GM12878 (cell line): Measurements from ENCODE around the gene CHCHD6. TPM values are rescaled to one million over a fixed set of nuclear protein-coding genes. Genes with fewer than 3 reads are reported as not detected.

Experiments
- ATAC-seq: fragments of 200-7000 bp; cut with Tn5 transposase; 3 replicates; pipeline ENCODE4 v1.9.1; 2020; ENCODE audit warnings: mild to moderate bottlenecking, moderate library complexity
- BruUV-seq: library from RNA; stranded (reverse); fragments of 400-500 nt; replicated peaks from 2 replicates; lab custom pipeline; 2021; lab: Mats Ljungman, UMichigan
- CTCF ChIA-PET: fragments of 300-600 bp; sonication (Branson Sonifier 250); formaldehyde crosslinking; extraction: SDS; loops from one replicate; lab custom pipeline; 2021; ENCODE audit warnings: inconsistent platforms; lab: Yijun Ruan, JAX
- POLR2A ChIA-PET: fragments of 350-600 bp; formaldehyde crosslinking; extraction: SDS; loops from one replicate; lab custom pipeline; 2021; ENCODE audit warnings: inconsistent platforms; lab: Charles Lee
- RAD21 ChIA-PET: fragments of 300-600 bp; sonication (Branson Sonifier 250); formaldehyde crosslinking; loops from one replicate; lab custom pipeline; 2023; ENCODE audit warnings: antibody characterized with exemption; ENCODE audit not compliant: unreplicated experiment; lab: Charles Lee
- SMC1A ChIA-PET: fragments of 300-600 bp; sonication (Branson Sonifier 250); formaldehyde crosslinking; loops from one replicate; lab custom pipeline; 2023; ENCODE audit not compliant: unreplicated experiment, uncharacterized antibody; lab: Charles Lee
- DNase-seq: peaks from one replicate; pipeline ENCODE4 v3.0.0-alpha.2; 2011; ENCODE audit warnings: low read depth, low spot score
- FAIRE-seq: peaks from 3 replicates; lab custom pipeline; 2011; peaks lifted over from hg19 to GRCh38; lab: Jason Lieb, UNC
- H2AFZ ChIP-seq: 2 replicates; pipeline ENCODE4 v1.6.0; 2011; ENCODE audit warnings: low read depth, low read length, control low read depth; ENCODE audit not compliant: control insufficient read depth
- H3K27ac ChIP-seq: 2 replicates; pipeline ENCODE4 v1.5.1; 2011; ENCODE audit warnings: control low read depth; ENCODE audit not compliant: control insufficient read depth, insufficient read depth
- H3K27me3 ChIP-seq, 2 experiments: replicated peaks in 1 of 2; 2 replicates each; pipeline versions ENCODE4 v1.6.0 to v1.6.1; 2011; ENCODE audit warnings: low read length in 1 of 2; ENCODE audit not compliant: control insufficient read depth in 2 of 2, insufficient read depth in 2 of 2
- H3K36me3 ChIP-seq, 2 experiments: 2 replicates each; pipeline ENCODE4 v1.5.1; 2011; ENCODE audit warnings: low read length in 1 of 2; ENCODE audit not compliant: control insufficient read depth in 2 of 2, insufficient read depth in 2 of 2
- H3K4me1 ChIP-seq: 2 replicates; pipeline ENCODE4 v1.6.1; 2011; ENCODE audit warnings: mild to moderate bottlenecking, low read length, moderate library complexity, mixed read lengths; ENCODE audit not compliant: control insufficient read depth, insufficient read depth
- H3K4me2 ChIP-seq: 2 replicates; pipeline ENCODE4 v1.6.0; 2011; ENCODE audit warnings: control low read depth; ENCODE audit not compliant: control insufficient read depth, insufficient read depth
- H3K4me3 ChIP-seq: fragments of 200-600 bp; sonication (generic); 2 replicates; pipeline ENCODE4 v1.5.1; 2016
- H3K79me2 ChIP-seq: 2 replicates; pipeline ENCODE4 v1.6.0; 2011; ENCODE audit warnings: low read length; ENCODE audit not compliant: control insufficient read depth, insufficient read depth
- H3K9ac ChIP-seq: 2 replicates; pipeline ENCODE4 v1.8.0; 2011; ENCODE audit warnings: low read length, control low read depth, mixed read lengths; ENCODE audit not compliant: control insufficient read depth, insufficient read depth
- H3K9me3 ChIP-seq: replicated peaks from 3 replicates; pipeline ENCODE4 v1.5.1; 2011; ENCODE audit warnings: mild to moderate bottlenecking, low read length; ENCODE audit not compliant: control insufficient read depth, insufficient read depth
- H4K20me1 ChIP-seq: 2 replicates; pipeline ENCODE4 v1.6.0; 2011; ENCODE audit not compliant: control insufficient read depth, insufficient read depth
- CEBPB ChIP-seq, 2 experiments: fragments of 150-350 bp in 1 of 2; IDR thresholded peaks; 2 replicates each; pipeline ENCODE4 v1.6.1; 2012 to 2014; ENCODE audit warnings: low read depth in 2 of 2, low read length in 2 of 2, borderline replicate concordance in 1 of 2, inconsistent platforms in 1 of 2
- CHD2 ChIP-seq: IDR thresholded peaks from 2 replicates; pipeline ENCODE4 v1.6.1; 2011; ENCODE audit warnings: low read depth, low read length, improper control_type of control experiment, borderline replicate concordance
- RFX5 ChIP-seq: IDR thresholded peaks from 2 replicates; pipeline ENCODE4 v1.6.1; 2011; ENCODE audit warnings: low read depth, low read length, improper control_type of control experiment
- ZNF217 ChIP-seq: fragments of 450-650 bp; IDR thresholded peaks from 2 replicates; pipeline ENCODE4 v1.6.1; 2017; ENCODE audit warnings: antibody characterized with exemption, mild to moderate bottlenecking
- WGBS: methylation state at CpG from one replicate; pipeline ENCODE4 v1.1.6; 2016; ENCODE audit warnings: low lambda C conversion rate; ENCODE audit not compliant: insufficient replicate concordance, insufficient coverage; ENCODE audit errors: missing lambda C conversion rate; 5-methylcytosine and 5-hydroxymethylcytosine counted together
- in situ Hi-C: fragments of 300-500 bp; cut with MboI; formaldehyde crosslinking; loops from 9 replicates; pipeline ENCODE4 v1.14.3; 2018; ENCODE audit warnings: mixed read lengths
- intact Hi-C: fragments of 100-400 bp; cut with micrococcal nuclease; formaldehyde crosslinking; loops from one replicate; pipeline ENCODE4 v1.14.2; 2022; ENCODE audit not compliant: unreplicated experiment
- polyA plus RNA-seq, 11 experiments: library from polyadenylated mRNA; depleted of rRNA in 4 of 11; unstranded in 6 of 11; stranded (reverse) in 5 of 11; fragments of >200 nt; fragmentation: Nextera tagmentation in 4 of 11; fragmentation: Illumina TruSeq in 1 of 11; extraction: Ambion mirVana in 4 of 11; extraction: Trizol in 1 of 11; gene quantifications; 1 replicate in 1 of 11; 2 replicates in 10 of 11; pipeline versions ENCODE4 v1.2.1 to v1.2.3, GENCODE V29; 2011 to 2016; ENCODE audit warnings: inconsistent platforms in 2 of 11, missing spikeins in 2 of 11, low read depth in 1 of 11
- total RNA-seq, 4 experiments: library from RNA; depleted of rRNA in 3 of 4; stranded (reverse); fragments of >200 nt in 3 of 4; fragmentation: Illumina TruSeq in 1 of 4; extraction: Trizol in 1 of 4; gene quantifications; 2 replicates each; pipeline versions ENCODE4 v1.2.1 to v1.2.3, GENCODE V29; 2013 to 2021
- TF ChIP-seq, protein P1 (sequence below): fragments of 150-350 bp; IDR thresholded peaks from 2 replicates; pipeline ENCODE4 v1.6.1; 2014; ENCODE audit warnings: mild to moderate bottlenecking, low read depth, low read length

CHCHD6 gene
- total and polyA plus RNA-seq, 10 of the 15 experiments (the other 5 are each of a cell fraction or from before 2014, with no cell fraction given): 2.7 to 16.7 (median 12.3) TPM

DNA sequence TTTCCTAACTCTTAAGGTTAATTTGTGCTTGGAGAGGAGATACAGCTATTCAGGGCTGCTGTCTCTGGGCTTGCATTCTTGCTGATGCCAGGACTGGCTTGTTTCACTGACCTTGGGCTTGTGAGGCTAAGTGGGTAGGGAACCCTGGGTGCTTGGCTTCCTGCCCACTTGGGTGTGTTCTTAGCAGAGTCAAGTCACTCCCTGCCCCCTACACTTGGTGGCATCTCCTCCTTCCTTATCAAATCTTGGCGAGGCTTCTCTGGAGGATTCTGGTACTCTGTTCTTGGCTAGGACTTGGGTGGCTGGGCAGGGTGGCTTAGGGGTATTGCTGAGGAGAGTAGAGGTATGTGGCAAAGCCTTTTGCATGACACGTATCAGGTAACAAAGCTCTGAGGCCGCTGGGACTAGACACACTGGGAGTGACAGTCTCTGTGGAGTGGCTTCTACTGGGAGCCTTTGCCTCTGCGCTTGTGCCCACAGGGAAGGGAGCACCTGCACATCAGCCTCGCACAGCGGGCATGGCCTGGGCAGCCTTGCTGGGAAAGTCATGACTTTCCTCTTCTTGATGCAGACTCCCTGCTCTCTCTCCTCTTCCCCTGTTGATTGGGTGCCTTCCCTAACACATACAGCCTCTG is 41.8 kb downstream of the CHCHD6 start:
- Histone ChIP-seq H3K79me2 (no peaks in the 10 kb centered on the region), H3K4me3 (no peak overlapping the region), H3K4me2 (no peak overlapping the region), H3K27me3 (no peaks in the 10 kb centered on the region), H3K9me3 (no peaks in the 10 kb centered on the region)
- intact Hi-C loops: no loop called here
- SMC1A ChIA-PET: no interaction called here
- no peak for DNase-seq
- no peak for ATAC-seq
- BruUV-seq: no TSS peak
- POLR2A ChIA-PET: no interaction called here
- no peak for FAIRE-seq
- CTCF ChIA-PET: no interaction called here
- TF ChIP-seq RFX5 (no peak), CEBPB (IDR thresholded peaks at IDR 0.05; ENCODE audit: borderline replicate concordance in 1 of 2, low read depth in 2 of 2, low read length in 2 of 2) (no peak), ZNF217 (no peak), CHD2 (no peak)
- TF ChIP-seq, protein P1, sequence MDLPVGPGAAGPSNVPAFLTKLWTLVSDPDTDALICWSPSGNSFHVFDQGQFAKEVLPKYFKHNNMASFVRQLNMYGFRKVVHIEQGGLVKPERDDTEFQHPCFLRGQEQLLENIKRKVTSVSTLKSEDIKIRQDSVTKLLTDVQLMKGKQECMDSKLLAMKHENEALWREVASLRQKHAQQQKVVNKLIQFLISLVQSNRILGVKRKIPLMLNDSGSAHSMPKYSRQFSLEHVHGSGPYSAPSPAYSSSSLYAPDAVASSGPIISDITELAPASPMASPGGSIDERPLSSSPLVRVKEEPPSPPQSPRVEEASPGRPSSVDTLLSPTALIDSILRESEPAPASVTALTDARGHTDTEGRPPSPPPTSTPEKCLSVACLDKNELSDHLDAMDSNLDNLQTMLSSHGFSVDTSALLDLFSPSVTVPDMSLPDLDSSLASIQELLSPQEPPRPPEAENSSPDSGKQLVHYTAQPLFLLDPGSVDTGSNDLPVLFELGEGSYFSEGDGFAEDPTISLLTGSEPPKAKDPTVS: no peak
- TF ChIP-seq, all 136 proteins: peak for 0
- H2AFZ ChIP-seq: no peak overlapping the region
- in situ Hi-C loops: no loop called here
- no peaks in the 10 kb centered on the region; a peak in 1 of 4 replicates for H3K36me3 ChIP-seq
- no peaks in the 10 kb centered on the region; the same call in 1 of the 2 replicates for H4K20me1 ChIP-seq
- H3K4me1 ChIP-seq: no peaks in the 10 kb centered on the region
- RAD21 ChIA-PET: interaction anchor here (0.6 kb wide), 1 partner anchor 631 kb away, joined by 3 read pairs; no protein-coding TSS in a partner anchor
- 88% methylated on average over 6 of the region's 6 CpGs for WGBS
- no peak overlapping the region for H3K9ac ChIP-seq
- no peak overlapping the region for H3K27ac ChIP-seq
